Caco-2 (cell line): ENCODE data around the gene UQCC2. TPM values are rescaled to one million over a fixed set of nuclear protein-coding genes. Genes with fewer than 3 reads are reported as not detected.

Experiments used
- BruUV-seq: library from RNA; stranded (reverse); fragments of 400-500 nt; replicated peaks from 2 replicates; lab custom pipeline; 2021; lab: Mats Ljungman, UMichigan
- CTCF ChIA-PET: fragments of 300-600 bp; sonication (Branson Sonifier 250); formaldehyde crosslinking; loops from one replicate; lab custom pipeline; 2022; ENCODE audit warnings: antibody characterized with exemption; lab: Charles Lee
- POLR2A ChIA-PET: fragments of 300-600 bp; sonication (Branson Sonifier 250); formaldehyde crosslinking; loops from one replicate; lab custom pipeline; 2022; ENCODE audit warnings: antibody characterized with exemption; lab: Charles Lee
- DNase-seq, 2 experiments: peaks; one replicate each; pipeline versions ENCODE4 v3.0.0 to v3.0.0-alpha.2; 2020 to 2022
- H3K27me3 ChIP-seq: replicated peaks from 2 replicates; pipeline ENCODE4 v1.6.0; 2011; ENCODE audit warnings: low read length; ENCODE audit not compliant: control insufficient read depth, insufficient read depth
- H3K36me3 ChIP-seq: 2 replicates; pipeline ENCODE4 v1.5.1; 2011; ENCODE audit warnings: low read length; ENCODE audit not compliant: control insufficient read depth, insufficient read depth
- H3K4me1 ChIP-seq: fragments of 250-450 bp; sonication (Bioruptor Pico); 2 replicates; pipeline ENCODE4 v1.5.1; 2020; ENCODE audit warnings: mild to moderate bottlenecking
- H3K4me3 ChIP-seq: 2 replicates; pipeline ENCODE4 v1.5.1; 2011; ENCODE audit warnings: low read depth, mild to moderate bottlenecking, control low read depth, low read length
- H3K9me3 ChIP-seq: fragments of 250-450 bp; sonication (Bioruptor Pico); 2 replicates; pipeline ENCODE4 v1.5.1; 2020; ENCODE audit warnings: mild to moderate bottlenecking, moderate library complexity
- H3K27ac Mint-ChIP-seq: one replicate; pipeline ENCODE4 v1.8.0; 2022; ENCODE audit warnings: mixed read lengths; ENCODE audit not compliant: unreplicated experiment
- H3K27me3 Mint-ChIP-seq: one replicate; pipeline ENCODE4 v1.8.0; 2022; ENCODE audit warnings: mixed read lengths; ENCODE audit not compliant: insufficient read depth, unreplicated experiment
- H3K36me3 Mint-ChIP-seq: one replicate; pipeline ENCODE4 v1.8.0; 2022; ENCODE audit warnings: mild to moderate bottlenecking, mixed read lengths; ENCODE audit not compliant: insufficient read depth, unreplicated experiment
- H3K4me1 Mint-ChIP-seq: one replicate; pipeline ENCODE4 v1.8.0; 2022; ENCODE audit warnings: low read depth, mixed read lengths; ENCODE audit not compliant: unreplicated experiment
- H3K4me3 Mint-ChIP-seq: one replicate; pipeline ENCODE4 v1.8.0; 2022; ENCODE audit warnings: mild to moderate bottlenecking, moderate library complexity, mixed read lengths; ENCODE audit not compliant: unreplicated experiment
- H3K9me3 Mint-ChIP-seq: one replicate; pipeline ENCODE4 v1.8.0; 2022; ENCODE audit warnings: mixed read lengths; ENCODE audit not compliant: unreplicated experiment
- intact Hi-C: fragments of 100-400 bp; cut with micrococcal nuclease; formaldehyde crosslinking; loops from one replicate; pipeline ENCODE4 v1.10.0; 2022; ENCODE audit not compliant: unreplicated experiment
- total RNA-seq: library from RNA; stranded (reverse); gene quantifications from 2 replicates; pipeline ENCODE4 v1.2.3, GENCODE V29; 2022
- TF ChIP-seq, protein P1 (sequence below), 2 experiments: fragments of 200-600 bp in 1 of 2; IDR thresholded peaks; 1 replicate in 1 of 2; 2 replicates in 1 of 2; pipeline versions ENCODE4 v1.5.1 to v1.8.0; 2011 to 2022; ENCODE audit warnings: antibody characterized with exemption in 1 of 2, control low read depth in 1 of 2, inconsistent platforms in 1 of 2, low read depth in 1 of 2, low read length in 1 of 2, mild to moderate bottlenecking in 1 of 2, moderate library complexity in 1 of 2; ENCODE audit not compliant: insufficient read depth in 1 of 2, severe bottlenecking in 1 of 2, unreplicated experiment in 1 of 2

UQCC2 gene
- total RNA-seq, 1 experiment from 2014 or later = 122 TPM

DNA sequence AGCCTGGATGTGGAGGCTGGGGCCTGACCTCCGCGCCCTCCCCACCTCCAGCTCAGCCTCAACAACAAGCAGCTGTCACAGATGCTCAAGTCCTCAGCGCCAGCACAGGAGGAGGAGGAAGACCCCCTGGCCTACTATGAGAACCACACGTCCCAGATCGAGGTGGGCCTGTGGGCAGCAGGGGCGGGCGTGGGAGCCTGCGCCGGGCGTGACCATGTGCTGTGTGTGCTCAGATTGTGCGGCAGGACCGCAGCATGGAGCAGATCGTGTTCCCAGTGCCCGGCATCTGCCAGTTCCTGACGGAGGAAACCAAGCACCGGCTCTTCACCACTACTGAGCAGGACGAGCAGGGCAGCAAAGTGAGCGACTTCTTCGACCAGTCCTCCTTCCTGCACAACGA is 23.5 kb downstream of the UQCC2 start:
- CTCF ChIA-PET = no interaction called here
- intact Hi-C loops = no loop called here
- peaks cover 44% of the 10 kb centered on the region for H3K36me3 Mint-ChIP-seq
- DNase-seq = no peak
- H3K27me3 Mint-ChIP-seq = no peaks in the 10 kb centered on the region
- Histone ChIP-seq H3K36me3 (peaks cover 6% of the 10 kb centered on the region), H3K9me3 (no peaks in the 10 kb centered on the region), H3K4me3 (no peak overlapping the region), H3K27me3 (no peaks in the 10 kb centered on the region), H3K4me1 (peaks cover 8% of the 10 kb centered on the region)
- peaks cover 8% of the 10 kb centered on the region for H3K4me1 Mint-ChIP-seq
- POLR2A ChIA-PET = no interaction called here
- TF ChIP-seq, protein P1, sequence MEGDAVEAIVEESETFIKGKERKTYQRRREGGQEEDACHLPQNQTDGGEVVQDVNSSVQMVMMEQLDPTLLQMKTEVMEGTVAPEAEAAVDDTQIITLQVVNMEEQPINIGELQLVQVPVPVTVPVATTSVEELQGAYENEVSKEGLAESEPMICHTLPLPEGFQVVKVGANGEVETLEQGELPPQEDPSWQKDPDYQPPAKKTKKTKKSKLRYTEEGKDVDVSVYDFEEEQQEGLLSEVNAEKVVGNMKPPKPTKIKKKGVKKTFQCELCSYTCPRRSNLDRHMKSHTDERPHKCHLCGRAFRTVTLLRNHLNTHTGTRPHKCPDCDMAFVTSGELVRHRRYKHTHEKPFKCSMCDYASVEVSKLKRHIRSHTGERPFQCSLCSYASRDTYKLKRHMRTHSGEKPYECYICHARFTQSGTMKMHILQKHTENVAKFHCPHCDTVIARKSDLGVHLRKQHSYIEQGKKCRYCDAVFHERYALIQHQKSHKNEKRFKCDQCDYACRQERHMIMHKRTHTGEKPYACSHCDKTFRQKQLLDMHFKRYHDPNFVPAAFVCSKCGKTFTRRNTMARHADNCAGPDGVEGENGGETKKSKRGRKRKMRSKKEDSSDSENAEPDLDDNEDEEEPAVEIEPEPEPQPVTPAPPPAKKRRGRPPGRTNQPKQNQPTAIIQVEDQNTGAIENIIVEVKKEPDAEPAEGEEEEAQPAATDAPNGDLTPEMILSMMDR (IDR thresholded peaks at IDR 0.05; ENCODE audit: insufficient read depth in 1 of 2, low read depth in 1 of 2, low read length in 1 of 2, severe bottlenecking in 1 of 2, unreplicated experiment in 1 of 2) = no peak
- H3K27ac Mint-ChIP-seq = no peak overlapping the region
- H3K9me3 Mint-ChIP-seq = no peaks in the 10 kb centered on the region
- BruUV-seq = no TSS peak
- no peak overlapping the region for H3K4me3 Mint-ChIP-seq

DNA sequence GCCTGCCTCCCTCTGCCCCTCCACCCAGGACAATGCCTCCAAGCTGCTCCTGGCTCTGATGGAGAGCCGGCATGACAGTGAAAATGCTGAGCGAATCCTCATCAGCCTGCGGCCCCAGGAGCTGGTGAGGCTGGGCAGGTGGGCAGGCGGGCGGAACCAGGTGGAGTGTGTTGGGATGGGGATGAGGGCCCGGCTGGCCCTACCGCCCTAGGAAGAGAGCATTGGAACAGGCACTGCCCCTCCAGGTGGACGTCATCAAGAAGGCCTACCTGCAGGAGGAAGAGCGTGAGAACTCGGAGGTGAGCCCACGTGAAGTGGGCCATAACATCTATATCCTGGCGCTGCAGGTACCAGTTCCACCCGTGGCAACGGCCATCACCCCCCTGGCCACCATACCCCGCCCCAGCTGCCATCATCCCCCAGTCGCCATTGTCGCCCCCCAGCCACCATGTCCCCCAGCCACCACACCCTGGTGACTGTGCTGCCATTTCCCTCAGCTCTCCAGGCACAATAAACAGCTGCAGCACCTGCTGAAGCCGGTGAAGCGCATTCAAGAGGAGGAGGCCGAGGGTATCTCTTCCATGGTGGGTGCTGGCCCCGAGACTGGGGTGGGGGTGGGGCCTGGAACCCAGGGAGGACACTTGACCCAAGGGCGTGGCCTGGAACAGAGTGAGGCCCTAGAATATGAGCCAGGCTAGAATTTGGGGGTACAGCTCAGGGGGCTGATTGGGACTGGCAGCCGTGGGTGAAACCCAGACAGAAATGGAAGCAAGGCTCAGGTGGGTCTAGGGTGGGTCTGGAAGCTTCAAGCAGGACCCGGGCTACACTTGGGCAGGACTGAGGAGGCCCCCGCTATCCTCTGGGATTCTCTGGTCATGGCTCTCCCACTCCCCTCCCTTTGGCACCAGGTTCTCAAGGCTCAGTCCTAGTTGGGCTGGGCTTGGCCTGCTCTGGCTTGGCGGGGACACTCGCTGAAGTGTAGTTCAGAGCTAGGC is 24.2 kb downstream of the UQCC2 start:
- DNase-seq = no peak
- Mint-ChIP-seq H3K4me3 (no peak overlapping the region), H3K4me1 (peaks cover 4% of the 10 kb centered on the region), H3K36me3 (peaks cover 37% of the 10 kb centered on the region), H3K27ac (no peak overlapping the region), H3K9me3 (no peaks in the 10 kb centered on the region), H3K27me3 (no peaks in the 10 kb centered on the region)
- CTCF ChIA-PET = no interaction called here
- Histone ChIP-seq H3K27me3 (no peaks in the 10 kb centered on the region), H3K4me1 (peaks cover 4% of the 10 kb centered on the region; the same call in 1 of the 2 replicates), H3K36me3 (peaks cover 5% of the 10 kb centered on the region), H3K9me3 (no peaks in the 10 kb centered on the region), H3K4me3 (no peak overlapping the region)
- BruUV-seq = no TSS peak
- POLR2A ChIA-PET = no interaction called here
- TF ChIP-seq, protein P1 (IDR thresholded peaks at IDR 0.05; ENCODE audit: insufficient read depth in 1 of 2, low read depth in 1 of 2, low read length in 1 of 2, severe bottlenecking in 1 of 2, unreplicated experiment in 1 of 2) = no peak
- intact Hi-C loops = no loop called here

DNA sequence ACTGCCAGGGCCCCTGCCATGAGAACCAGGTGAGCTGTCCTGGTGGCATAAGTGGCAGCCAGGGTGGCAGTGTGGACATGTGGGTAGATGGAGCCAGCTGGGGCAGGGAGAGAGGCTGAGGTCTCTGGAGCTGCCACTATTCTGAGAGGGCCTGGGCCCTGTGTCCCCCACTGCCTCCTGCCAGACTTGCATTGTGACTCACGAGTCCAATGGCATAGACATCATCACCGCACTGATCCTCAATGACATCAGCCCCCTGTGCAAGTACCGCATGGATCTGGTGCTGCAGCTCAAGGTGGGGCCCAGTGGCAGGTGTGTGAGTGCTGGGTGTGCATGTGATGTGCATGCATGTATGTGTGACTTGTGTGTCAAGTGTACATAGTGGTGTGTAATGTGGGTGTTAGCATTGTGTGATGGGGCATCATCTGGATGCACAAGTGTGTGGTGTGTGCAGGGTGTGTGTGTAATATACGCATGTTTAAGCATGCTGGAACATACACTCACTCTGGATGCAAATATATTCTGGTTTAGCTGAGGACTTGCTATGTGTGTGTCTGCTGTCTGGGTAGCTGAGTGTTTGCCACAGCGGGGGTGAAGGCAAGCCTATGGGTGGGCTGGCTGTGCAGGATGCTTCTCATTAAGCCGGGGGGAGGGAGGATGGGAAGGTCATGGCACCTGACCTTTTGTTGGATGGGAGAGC is 25.1 kb downstream of the UQCC2 start:
- Histone ChIP-seq H3K4me3 (no peak overlapping the region), H3K9me3 (no peaks in the 10 kb centered on the region), H3K27me3 (no peaks in the 10 kb centered on the region), H3K4me1 (no peaks in the 10 kb centered on the region), H3K36me3 (peaks cover 5% of the 10 kb centered on the region)
- TF ChIP-seq, protein P1 (IDR thresholded peaks at IDR 0.05; ENCODE audit: insufficient read depth in 1 of 2, low read depth in 1 of 2, low read length in 1 of 2, severe bottlenecking in 1 of 2, unreplicated experiment in 1 of 2) = no peak
- H3K4me1 Mint-ChIP-seq = no peaks in the 10 kb centered on the region
- ChIA-PET POLR2A (no interaction called here), CTCF (no interaction called here)
- H3K36me3 Mint-ChIP-seq = peaks cover 32% of the 10 kb centered on the region
- no peak for DNase-seq
- no TSS peak for BruUV-seq
- no peaks in the 10 kb centered on the region for H3K9me3 Mint-ChIP-seq
- H3K4me3 Mint-ChIP-seq = no peak overlapping the region
- no peak overlapping the region for H3K27ac Mint-ChIP-seq
- intact Hi-C loops = no loop called here
- H3K27me3 Mint-ChIP-seq = no peaks in the 10 kb centered on the region
